D721Med (cell line): ENCODE results near the gene HNRNPCL4.
"Not testable (repeated sequence)": the region's sequence is repeated elsewhere in the genome, so short reads cannot be mapped to it uniquely, and the experiment has no call there.

ENCODE experiments used
- DNase-seq: peaks from one replicate; pipeline ENCODE4 v3.0.0; 2011; ENCODE audit warnings: low spot score; ENCODE audit not compliant: insufficient read length
- FAIRE-seq: peaks from 2 replicates; lab custom pipeline; 2011; peaks lifted over from hg19 to GRCh38; lab: Jason Lieb, UNC

Gene HNRNPCL4

GRCh38 chr1:13165531-13165930 is at the start of gene HNRNPCL4:
Gene HNRNPCL4 (minus strand): TSS chr1:13165631. CDS start chr1:13165467, 164 bp downstream.
- not testable (repeated sequence) for FAIRE-seq

GRCh38 chr1:13208712-13209111 is 43.3 kb upstream of the HNRNPCL4 start:
- FAIRE-seq, DNase-seq: not testable (repeated sequence)

More at GRCh38 chr1:13165531-13165930, at the start of gene HNRNPCL4:
- DNase-seq = not testable (repeated sequence)

GRCh38 chr1:13201309-13201708 is 35.9 kb upstream of the HNRNPCL4 start, which contains the start of gene PRAMEF13:
Gene PRAMEF13 (minus strand): TSS chr1:13201409. CDS start chr1:13199589, 1,820 bp downstream.
- FAIRE-seq, DNase-seq: not testable (repeated sequence)

GRCh38 chr1:13171548-13171947 is 6.1 kb upstream of the HNRNPCL4 start, which contains the start of gene PRAMEF9:
Gene PRAMEF9 (plus strand): TSS chr1:13171848. CDS start chr1:13175281, 3,433 bp downstream.
- FAIRE-seq, DNase-seq: not testable (repeated sequence)

GRCh38 chr1:13155909-13156308 is 9.5 kb downstream of the HNRNPCL4 start, which contains the start of gene PRAMEF26:
Gene PRAMEF26 (minus strand): TSS chr1:13156009. CDS start chr1:13153095, 2,914 bp downstream.
- not testable (repeated sequence) for FAIRE-seq, DNase-seq

- DNase-seq, FAIRE-seq: not testable (repeated sequence)
Observed at GRCh38 chr1:13116754-13117153, 48.7 kb downstream of the HNRNPCL4 start, which contains the start of gene HNRNPCL2. Gene HNRNPCL2 (minus strand): TSS chr1:13116854. CDS start chr1:13116400, 454 bp downstream.
